H1 (cell line): Measurements from ENCODE around the gene ALPP. TPM values are rescaled to one million over a fixed set of nuclear protein-coding genes. Genes with fewer than 3 reads are reported as not detected.

Source experiments
- BACH1 ChIP-seq: IDR thresholded peaks from 2 replicates; pipeline ENCODE4 v1.6.1; 2012; ENCODE audit warnings: low read length, improper control_type of control experiment
- CBX8 ChIP-seq: fragments of 300-800, 300-1000 bp; sonication (generic); IDR thresholded peaks from 2 replicates; pipeline ENCODE4 v1.7.1; 2016; ENCODE audit warnings: low read depth, low read length, borderline replicate concordance
- EP300 ChIP-seq, 2 experiments: IDR thresholded peaks; 1 replicate in 1 of 2; 2 replicates in 1 of 2; pipeline ENCODE4 v1.6.1; 2011 to 2012; ENCODE audit warnings: low read depth in 2 of 2, low read length in 2 of 2, mild to moderate bottlenecking in 2 of 2, borderline replicate concordance in 1 of 2, inconsistent platforms in 1 of 2, moderate library complexity in 1 of 2
- polyA plus RNA-seq, 7 experiments: library from polyadenylated mRNA; depleted of rRNA in 3 of 7; stranded (reverse) in 5 of 7; unstranded in 2 of 7; fragments of >200 nt in 5 of 7; fragments of 200-250 nt in 2 of 7; gene quantifications; 1 replicate in 5 of 7; 2 replicates in 1 of 7; 4 replicates in 1 of 7; pipeline versions ENCODE4 v1.2.1 to v1.2.3, GENCODE V29; 2011 to 2013; ENCODE audit warnings: missing spikeins in 2 of 7, mixed read lengths in 2 of 7
- total RNA-seq: library from RNA; stranded (reverse); fragmentation: NEBNext Ultra II Directional; extraction: Animal tissue kit (Norgen Biotek cat#: 25700); gene quantifications from 2 replicates; pipeline ENCODE4 v1.2.1, GENCODE V29; 2021

ALPP gene
- total and polyA plus RNA-seq, 2 of the 8 experiments (the other 6 are each of a cell fraction or from before 2014, with no cell fraction given), result 0.15 TPM

- TF ChIP-seq EP300 (IDR thresholded peaks at IDR 0.05; ENCODE audit: borderline replicate concordance in 1 of 2, low read depth in 2 of 2, low read length in 2 of 2) (no peak), CBX8 (no peak), BACH1 (no peak)
Observed at GRCh38 chr2:232374356-232374755, 4.2 kb upstream of the ALPP start (continued).
